Astrocyte (in vitro differentiated cells and primary cell): ENCODE results near the gene KLHL22. TPM values are rescaled to one million over a fixed set of nuclear protein-coding genes. Genes with fewer than 3 reads are reported as not detected.

Source experiments
- DNase-seq: peaks from one replicate; pipeline ENCODE4 v3.0.0-alpha.2; 2010; ENCODE audit warnings: low read depth
- FAIRE-seq: peaks from 2 replicates; lab custom pipeline; 2011; peaks lifted over from hg19 to GRCh38; lab: Jason Lieb, UNC
- H2AFZ ChIP-seq: 2 replicates; pipeline ENCODE4 v1.6.0; 2012; ENCODE audit warnings: low read depth, low read length, inconsistent platforms
- H3K27ac ChIP-seq: 2 replicates; pipeline ENCODE4 v1.5.1; 2011; ENCODE audit warnings: low read depth, low read length, inconsistent platforms
- H3K27me3 ChIP-seq: 2 replicates; pipeline ENCODE4 v1.6.0; 2011; ENCODE audit warnings: low read length, inconsistent platforms; ENCODE audit not compliant: insufficient read depth
- H3K36me3 ChIP-seq: 2 replicates; pipeline ENCODE4 v1.5.1; 2011; ENCODE audit warnings: low read length, inconsistent platforms; ENCODE audit not compliant: insufficient read depth
- H3K4me1 ChIP-seq: 2 replicates; pipeline ENCODE4 v1.5.1; 2011; ENCODE audit warnings: low read length, inconsistent platforms; ENCODE audit not compliant: insufficient read depth
- H3K4me2 ChIP-seq: 2 replicates; pipeline ENCODE4 v1.6.0; 2012; ENCODE audit warnings: low read length, inconsistent platforms
- H3K4me3 ChIP-seq: 2 replicates; pipeline ENCODE4 v1.5.1; 2011; ENCODE audit warnings: low read depth, mild to moderate bottlenecking, low read length, inconsistent platforms; ENCODE audit not compliant: insufficient read depth
- H3K79me2 ChIP-seq: 2 replicates; pipeline ENCODE4 v1.6.0; 2012; ENCODE audit warnings: mild to moderate bottlenecking, low read length, inconsistent platforms; ENCODE audit not compliant: insufficient read depth
- H3K9ac ChIP-seq: 2 replicates; pipeline ENCODE4 v1.6.0; 2012; ENCODE audit warnings: mild to moderate bottlenecking, low read length, inconsistent platforms
- H3K9me3 ChIP-seq: 2 replicates; pipeline ENCODE4 v1.5.1; 2012; ENCODE audit warnings: low read depth, mild to moderate bottlenecking, low read length, inconsistent platforms; ENCODE audit not compliant: insufficient read depth
- H4K20me1 ChIP-seq: 2 replicates; pipeline ENCODE4 v1.6.0; 2012; ENCODE audit warnings: low read length, inconsistent platforms; ENCODE audit not compliant: insufficient read depth
- H3K27ac Mint-ChIP-seq: one replicate; pipeline ENCODE4 v1.8.0; 2021; ENCODE audit warnings: mild to moderate bottlenecking, mixed read lengths; ENCODE audit not compliant: unreplicated experiment
- H3K27me3 Mint-ChIP-seq: one replicate; pipeline ENCODE4 v1.8.0; 2021; ENCODE audit warnings: low read depth, mixed read lengths; ENCODE audit not compliant: unreplicated experiment
- H3K36me3 Mint-ChIP-seq: one replicate; pipeline ENCODE4 v1.8.0; 2021; ENCODE audit warnings: low read depth, mixed read lengths; ENCODE audit not compliant: unreplicated experiment
- H3K4me1 Mint-ChIP-seq: one replicate; pipeline ENCODE4 v1.8.0; 2021; ENCODE audit warnings: low read depth, mixed read lengths; ENCODE audit not compliant: unreplicated experiment
- H3K4me3 Mint-ChIP-seq: one replicate; pipeline ENCODE4 v1.8.0; 2021; ENCODE audit warnings: mild to moderate bottlenecking, moderate library complexity, mixed read lengths; ENCODE audit not compliant: unreplicated experiment
- H3K9me3 Mint-ChIP-seq: one replicate; pipeline ENCODE4 v1.8.0; 2021; ENCODE audit warnings: mild to moderate bottlenecking, mixed read lengths; ENCODE audit not compliant: unreplicated experiment
- EZH2 ChIP-seq: IDR thresholded peaks from 2 replicates; pipeline ENCODE4 v1.6.1; 2012; ENCODE audit warnings: mild to moderate bottlenecking, low read length, inconsistent platforms; ENCODE audit not compliant: insufficient read depth
- total RNA-seq: library from RNA; stranded (reverse); gene quantifications from 2 replicates; pipeline ENCODE4 v1.2.1, GENCODE V29; 2021
- TF ChIP-seq, protein P1 (sequence below): IDR thresholded peaks from 2 replicates; pipeline ENCODE4 v1.5.1; 2011; ENCODE audit warnings: low read depth, mild to moderate bottlenecking, inconsistent platforms, low read length, moderate library complexity; ENCODE audit not compliant: insufficient read depth

KLHL22 gene
- total RNA-seq, 1 donor from 2014 or later, result 14.0 TPM

DNA sequence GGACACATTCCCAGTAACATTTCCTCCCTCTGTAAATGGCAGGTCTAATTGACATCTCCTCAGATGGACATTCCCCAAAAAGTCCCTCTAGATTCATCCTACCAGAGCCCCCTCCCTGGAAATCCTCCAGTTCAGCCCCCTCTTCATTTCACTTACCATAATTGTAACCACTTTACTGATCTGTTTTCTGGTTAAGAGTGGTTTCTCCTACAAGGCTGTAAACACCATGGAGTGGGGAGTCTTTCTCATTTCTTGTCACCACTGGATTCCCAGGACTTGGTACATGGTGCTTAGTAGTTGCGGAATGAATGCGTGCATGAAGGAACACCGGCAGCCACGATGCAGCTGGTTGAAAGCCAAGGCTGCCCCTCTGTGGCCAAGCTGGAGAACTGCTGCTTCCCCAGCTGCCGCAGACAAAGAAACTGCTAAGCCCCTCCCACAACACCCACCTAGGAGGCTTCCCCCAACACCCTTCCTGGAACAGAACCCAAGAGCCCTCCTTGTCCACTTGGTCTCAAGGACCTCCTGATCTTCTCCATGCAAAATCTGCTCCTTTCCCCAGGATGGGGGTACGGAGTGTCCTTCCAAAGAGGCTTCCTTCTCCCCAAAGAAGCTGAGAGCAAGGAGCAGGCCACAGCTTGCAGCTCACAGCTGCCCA lies 39.4 kb downstream of the KLHL22 start:
- peak; percentile 45 for FAIRE-seq
- Mint-ChIP-seq H3K36me3 (peaks cover 13% of the 10 kb centered on the region), H3K9me3 (no peaks in the 10 kb centered on the region), H3K4me3 (no peak overlapping the region), H3K4me1 (no peaks in the 10 kb centered on the region), H3K27ac (no peak overlapping the region), H3K27me3 (peaks cover 2% of the 10 kb centered on the region)
- H3K79me2 ChIP-seq, result no peaks in the 10 kb centered on the region
- peak overlapping the region; percentile 18 for H3K9ac ChIP-seq
- H3K27me3 ChIP-seq, result no peaks in the 10 kb centered on the region
- H3K27ac ChIP-seq, result no peak overlapping the region
- H2AFZ ChIP-seq, result peak overlapping the region; percentile 46
- no peaks in the 10 kb centered on the region for H3K9me3 ChIP-seq
- H4K20me1 ChIP-seq, result peaks cover 3% of the 10 kb centered on the region
- H3K4me3 ChIP-seq, result no peak overlapping the region
- DNase-seq, result peak; percentile 73
- peak overlapping the region; percentile 10 for H3K4me2 ChIP-seq
- H3K36me3 ChIP-seq, result no peaks in the 10 kb centered on the region
- peaks cover 4% of the 10 kb centered on the region for H3K4me1 ChIP-seq
- TF ChIP-seq, protein P1, sequence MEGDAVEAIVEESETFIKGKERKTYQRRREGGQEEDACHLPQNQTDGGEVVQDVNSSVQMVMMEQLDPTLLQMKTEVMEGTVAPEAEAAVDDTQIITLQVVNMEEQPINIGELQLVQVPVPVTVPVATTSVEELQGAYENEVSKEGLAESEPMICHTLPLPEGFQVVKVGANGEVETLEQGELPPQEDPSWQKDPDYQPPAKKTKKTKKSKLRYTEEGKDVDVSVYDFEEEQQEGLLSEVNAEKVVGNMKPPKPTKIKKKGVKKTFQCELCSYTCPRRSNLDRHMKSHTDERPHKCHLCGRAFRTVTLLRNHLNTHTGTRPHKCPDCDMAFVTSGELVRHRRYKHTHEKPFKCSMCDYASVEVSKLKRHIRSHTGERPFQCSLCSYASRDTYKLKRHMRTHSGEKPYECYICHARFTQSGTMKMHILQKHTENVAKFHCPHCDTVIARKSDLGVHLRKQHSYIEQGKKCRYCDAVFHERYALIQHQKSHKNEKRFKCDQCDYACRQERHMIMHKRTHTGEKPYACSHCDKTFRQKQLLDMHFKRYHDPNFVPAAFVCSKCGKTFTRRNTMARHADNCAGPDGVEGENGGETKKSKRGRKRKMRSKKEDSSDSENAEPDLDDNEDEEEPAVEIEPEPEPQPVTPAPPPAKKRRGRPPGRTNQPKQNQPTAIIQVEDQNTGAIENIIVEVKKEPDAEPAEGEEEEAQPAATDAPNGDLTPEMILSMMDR, result peak; percentile 92
- no peak for TF ChIP-seq EZH2

DNA sequence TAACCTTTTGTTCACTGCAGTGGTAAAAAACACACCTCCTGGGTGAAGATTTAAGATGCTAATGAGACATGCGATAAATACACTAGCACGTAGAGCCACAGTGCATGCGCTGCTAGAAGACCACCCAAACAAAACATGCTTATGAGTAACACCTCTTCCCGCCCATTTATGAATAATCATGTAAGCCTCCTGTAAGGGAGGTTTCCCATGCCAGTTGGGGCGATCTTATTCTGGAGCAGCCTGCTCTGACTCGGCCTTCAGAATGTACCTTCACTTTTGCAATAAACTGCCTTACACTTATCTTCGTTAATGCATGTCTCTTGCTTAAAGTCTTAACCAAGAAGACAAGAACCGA lies 39.9 kb downstream of the KLHL22 start:
- DNase-seq (peak; percentile 22), FAIRE-seq (no peak)
- Mint-ChIP-seq H3K36me3 (peaks cover 18% of the 10 kb centered on the region), H3K27me3 (peaks cover 2% of the 10 kb centered on the region), H3K9me3 (no peaks in the 10 kb centered on the region), H3K4me3 (no peak overlapping the region), H3K27ac (no peak overlapping the region), H3K4me1 (no peaks in the 10 kb centered on the region)
- Histone ChIP-seq H3K27me3 (no peaks in the 10 kb centered on the region), H2AFZ (no peak overlapping the region), H3K4me3 (no peak overlapping the region), H3K36me3 (peaks cover 1% of the 10 kb centered on the region), H3K27ac (no peak overlapping the region), H3K9me3 (no peaks in the 10 kb centered on the region), H3K9ac (peak overlapping the region; percentile 15), H4K20me1 (peaks cover 3% of the 10 kb centered on the region), H3K79me2 (no peaks in the 10 kb centered on the region), H3K4me2 (peak overlapping the region; percentile 10), H3K4me1 (peaks cover 4% of the 10 kb centered on the region)
- no peak for TF ChIP-seq EZH2
- TF ChIP-seq, protein P1, result no peak

DNA sequence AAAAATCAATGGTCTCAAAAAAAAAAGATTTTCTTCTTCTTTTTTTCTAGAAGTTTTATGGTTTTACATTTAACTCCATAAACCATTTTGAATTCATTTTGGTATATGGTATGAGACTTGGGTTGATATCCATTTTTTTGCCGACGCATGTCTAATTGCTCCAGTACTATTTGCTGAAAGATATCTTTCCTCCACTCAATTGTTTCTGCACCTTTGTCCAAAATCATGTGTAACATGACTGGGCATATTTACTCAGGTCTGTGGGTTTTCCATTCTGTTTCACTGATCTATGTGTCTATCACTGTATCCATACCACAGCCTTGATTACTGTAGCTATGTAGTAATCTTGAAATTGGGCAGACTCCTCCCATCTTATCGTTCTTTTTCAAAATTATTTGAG lies 42.4 kb downstream of the KLHL22 start:
- peaks cover 3% of the 10 kb centered on the region for H3K36me3 ChIP-seq
- peaks cover 4% of the 10 kb centered on the region for H3K4me1 ChIP-seq
- no peaks in the 10 kb centered on the region for H3K27me3 ChIP-seq
- no peak overlapping the region for H3K4me2 ChIP-seq
- H3K9me3 ChIP-seq, result no peaks in the 10 kb centered on the region
- H3K4me3 ChIP-seq, result no peak overlapping the region
- no peak overlapping the region for H3K27ac ChIP-seq
- H3K79me2 ChIP-seq, result no peaks in the 10 kb centered on the region
- H3K4me1 Mint-ChIP-seq, result no peaks in the 10 kb centered on the region
- TF ChIP-seq, protein P1, result no peak
- H3K4me3 Mint-ChIP-seq, result no peak overlapping the region
- H2AFZ ChIP-seq, result no peak overlapping the region
- no peaks in the 10 kb centered on the region for H4K20me1 ChIP-seq
- no peak for FAIRE-seq
- H3K9ac ChIP-seq, result no peak overlapping the region
- peaks cover 20% of the 10 kb centered on the region for H3K36me3 Mint-ChIP-seq
- no peak overlapping the region for H3K27ac Mint-ChIP-seq
- H3K27me3 Mint-ChIP-seq, result peaks cover 5% of the 10 kb centered on the region
- no peaks in the 10 kb centered on the region for H3K9me3 Mint-ChIP-seq
- no peak for DNase-seq
